IMR-90 (cell line): ENCODE data around the gene PEX5L. TPM values are rescaled to one million over a fixed set of nuclear protein-coding genes. Genes with fewer than 3 reads are reported as not detected.

Source experiments
- ATAC-seq: fragments of 200-7000 bp; cut with Tn5 transposase; 2 replicates; pipeline ENCODE4 v1.9.1; 2020; ENCODE audit warnings: low read depth, mild to moderate bottlenecking, moderate library complexity
- BruUV-seq: library from RNA; stranded (reverse); fragments of 400-500 nt; replicated peaks from 2 replicates; lab custom pipeline; 2021; lab: Mats Ljungman, UMichigan
- CTCF ChIA-PET: fragments of 300-600 bp; formaldehyde crosslinking; extraction: SDS; loops from one replicate; lab custom pipeline; 2021; ENCODE audit warnings: antibody characterized with exemption; lab: Yijun Ruan, JAX
- POLR2A ChIA-PET: fragments of 300-600 bp; sonication (Branson Sonifier 250); formaldehyde crosslinking; loops from one replicate; lab custom pipeline; 2022; ENCODE audit warnings: antibody characterized with exemption; ENCODE audit not compliant: unreplicated experiment; lab: Charles Lee
- DNase-seq: peaks from one replicate; pipeline ENCODE4 v3.0.0; 2013
- H2AFZ ChIP-seq: replicated peaks from 2 replicates; pipeline ENCODE3; 2013; ENCODE audit warnings: low read length, mild to moderate bottlenecking; ENCODE audit not compliant: poor library complexity
- H2AK5ac ChIP-seq: 2 replicates; pipeline ENCODE4 v1.6.1; 2013; ENCODE audit warnings: low read depth, low read length, inconsistent platforms
- H2AK9ac ChIP-seq: replicated peaks from 2 replicates; pipeline ENCODE3; 2013; ENCODE audit warnings: mild to moderate bottlenecking, low read depth, low read length, moderate library complexity; ENCODE audit not compliant: poor library complexity
- H2BK120ac ChIP-seq: 2 replicates; pipeline ENCODE4 v1.6.1; 2013; ENCODE audit warnings: low read depth, low read length, inconsistent platforms
- H2BK15ac ChIP-seq: 3 replicates; pipeline ENCODE4 v1.6.1; 2013; ENCODE audit warnings: low read depth, low read length, inconsistent platforms
- H2BK20ac ChIP-seq: 2 replicates; pipeline ENCODE4 v1.6.1; 2013; ENCODE audit warnings: low read depth, mild to moderate bottlenecking, inconsistent platforms, low read length, moderate library complexity
- H2BK5ac ChIP-seq: 2 replicates; pipeline ENCODE4 v1.6.1; 2013; ENCODE audit warnings: mild to moderate bottlenecking, low read depth, low read length, inconsistent platforms; ENCODE audit not compliant: poor library complexity, severe bottlenecking
- H3K14ac ChIP-seq: replicated peaks from 2 replicates; pipeline ENCODE4 v1.6.1; 2013; ENCODE audit warnings: low read depth, low read length, inconsistent platforms
- H3K18ac ChIP-seq: 2 replicates; pipeline ENCODE4 v1.6.1; 2013; ENCODE audit warnings: low read depth, low read length, control low read depth
- H3K23ac ChIP-seq: 2 replicates; pipeline ENCODE4 v1.6.1; 2013; ENCODE audit warnings: low read depth, low read length, inconsistent platforms
- H3K27ac ChIP-seq: 2 replicates; pipeline ENCODE4 v1.5.1; 2013; ENCODE audit warnings: mild to moderate bottlenecking, control low read depth, low read length; ENCODE audit not compliant: insufficient read depth
- H3K27me3 ChIP-seq: 2 replicates; pipeline ENCODE4 v1.6.1; 2013; ENCODE audit warnings: low read length; ENCODE audit not compliant: control insufficient read depth, insufficient read depth
- H3K36me3 ChIP-seq: 2 replicates; pipeline ENCODE4 v1.6.1; 2013; ENCODE audit warnings: low read length, mixed read lengths; ENCODE audit not compliant: control insufficient read depth, insufficient read depth
- H3K4ac ChIP-seq: 2 replicates; pipeline ENCODE4 v1.6.1; 2013; ENCODE audit warnings: low read depth, low read length, inconsistent platforms
- H3K4me1 ChIP-seq: 2 replicates; pipeline ENCODE4 v1.6.1; 2013; ENCODE audit warnings: low read length, mixed read lengths; ENCODE audit not compliant: control insufficient read depth, insufficient read depth
- H3K4me2 ChIP-seq: 2 replicates; pipeline ENCODE4 v1.6.1; 2013; ENCODE audit warnings: low read depth, mild to moderate bottlenecking, control low read depth, low read length, moderate library complexity
- H3K4me3 ChIP-seq: 2 replicates; pipeline ENCODE4 v1.5.1; 2013; ENCODE audit warnings: low read depth, mild to moderate bottlenecking, control low read depth, low read length, moderate library complexity; ENCODE audit not compliant: insufficient read depth
- H3K56ac ChIP-seq: 2 replicates; pipeline ENCODE4 v1.6.1; 2013; ENCODE audit warnings: low read length, inconsistent platforms; ENCODE audit not compliant: insufficient read depth; ENCODE audit errors: extremely low read depth
- H3K79me1 ChIP-seq, 2 experiments: 2 replicates each; pipeline ENCODE4 v1.6.1; 2013; ENCODE audit warnings: low read length in 2 of 2, inconsistent platforms in 1 of 2, low read depth in 1 of 2
- H3K9ac ChIP-seq: 2 replicates; pipeline ENCODE4 v1.6.1; 2013; ENCODE audit warnings: low read depth, low read length, control low read depth
- H3K9me1 ChIP-seq: 2 replicates; pipeline ENCODE4 v1.6.1; 2013; ENCODE audit warnings: low read length, inconsistent platforms; ENCODE audit not compliant: insufficient read depth
- H3K9me3 ChIP-seq: 2 replicates; pipeline ENCODE4 v1.6.1; 2013; ENCODE audit warnings: low read length; ENCODE audit not compliant: control insufficient read depth, insufficient read depth
- H4K20me1 ChIP-seq: 2 replicates; pipeline ENCODE4 v1.6.1; 2013; ENCODE audit warnings: low read length, inconsistent platforms; ENCODE audit not compliant: insufficient read depth
- H4K5ac ChIP-seq: 2 replicates; pipeline ENCODE4 v1.6.1; 2013; ENCODE audit warnings: mild to moderate bottlenecking, low read depth, low read length, control low read depth
- H4K8ac ChIP-seq, 2 experiments: 2 replicates each; pipeline ENCODE4 v1.6.1; 2013; ENCODE audit warnings: low read depth in 2 of 2, low read length in 2 of 2, control low read depth in 1 of 2, inconsistent platforms in 1 of 2
- H4K91ac ChIP-seq: 2 replicates; pipeline ENCODE4 v1.6.1; 2013; ENCODE audit warnings: low read depth, low read length, inconsistent platforms; ENCODE audit not compliant: insufficient read depth
- BHLHE40 ChIP-seq: fragments of 150-350 bp; IDR thresholded peaks from 2 replicates; pipeline ENCODE4 v1.6.1; 2016; ENCODE audit warnings: mild to moderate bottlenecking, low read depth, low read length
- CEBPB ChIP-seq: IDR thresholded peaks from 2 replicates; pipeline ENCODE4 v1.6.1; 2012; ENCODE audit warnings: low read depth, low read length, improper control_type of control experiment
- CHD1 ChIP-seq: IDR thresholded peaks from 2 replicates; pipeline ENCODE4 v1.6.1; 2012; ENCODE audit warnings: low read depth, low read length, improper control_type of control experiment
- CTCF ChIP-seq: conservative IDR thresholded peaks from 2 replicates; pipeline ENCODE4 v1.5.1; 2012; ENCODE audit warnings: mild to moderate bottlenecking, low read depth, low read length, improper control_type of control experiment
- ELK1 ChIP-seq: fragments of 150-350 bp; IDR thresholded peaks from 2 replicates; pipeline ENCODE4 v1.6.1; 2016; ENCODE audit warnings: low read depth, mild to moderate bottlenecking, low read length, moderate library complexity, borderline replicate concordance
- FOS ChIP-seq: fragments of 150-350 bp; IDR thresholded peaks from 2 replicates; pipeline ENCODE4 v1.6.1; 2016; ENCODE audit warnings: low read depth, low read length
- MAFK ChIP-seq: IDR thresholded peaks from 2 replicates; pipeline ENCODE4 v1.6.1; 2012; ENCODE audit warnings: low read depth, low read length, improper control_type of control experiment
- MAZ ChIP-seq: IDR thresholded peaks from 2 replicates; pipeline ENCODE4 v1.6.1; 2012; ENCODE audit warnings: low read depth, mild to moderate bottlenecking, low read length, improper control_type of control experiment, moderate library complexity, borderline replicate concordance
- MXI1 ChIP-seq: IDR thresholded peaks from 2 replicates; pipeline ENCODE4 v1.6.1; 2012; ENCODE audit warnings: low read depth, mild to moderate bottlenecking, low read length, moderate library complexity, borderline replicate concordance
- NFE2L2 ChIP-seq: fragments of 150-350 bp; IDR thresholded peaks from 2 replicates; pipeline ENCODE4 v1.6.1; 2016; ENCODE audit warnings: low read depth, mild to moderate bottlenecking, low read length
- POLR2A ChIP-seq: IDR thresholded peaks from 2 replicates; pipeline ENCODE4 v1.6.1; 2012; ENCODE audit warnings: mild to moderate bottlenecking, low read depth, low read length
- RAD21 ChIP-seq: IDR thresholded peaks from 2 replicates; pipeline ENCODE4 v1.6.1; 2012; ENCODE audit warnings: low read length, improper control_type of control experiment
- RCOR1 ChIP-seq: IDR thresholded peaks from 2 replicates; pipeline ENCODE4 v1.6.1; 2012; ENCODE audit warnings: mild to moderate bottlenecking, low read length, improper control_type of control experiment; ENCODE audit not compliant: insufficient replicate concordance
- RFX5 ChIP-seq: IDR thresholded peaks from 2 replicates; pipeline ENCODE4 v1.8.0; 2012; ENCODE audit warnings: low read depth, mild to moderate bottlenecking, low read length, moderate library complexity
- SMC3 ChIP-seq: fragments of 150-350 bp; IDR thresholded peaks from 2 replicates; pipeline ENCODE4 v1.6.1; 2016; ENCODE audit warnings: low read depth, mild to moderate bottlenecking, antibody characterized with exemption, low read length, moderate library complexity
- USF2 ChIP-seq: fragments of 150-350 bp; IDR thresholded peaks from 2 replicates; pipeline ENCODE4 v1.6.1; 2017; ENCODE audit warnings: mild to moderate bottlenecking, antibody characterized with exemption, low read length, low read depth
- WGBS, 2 experiments: methylation state at CpG; one replicate each; pipeline versions ENCODE4 v1.1.5 to v1.1.7; 2013; ENCODE audit warnings: missing lambda C conversion rate in 2 of 2; ENCODE audit not compliant: insufficient read length in 1 of 2; ENCODE audit errors: extremely low coverage in 2 of 2; 5-methylcytosine and 5-hydroxymethylcytosine counted together
- dilution Hi-C: fragments of 300-500 bp; cut with HindIII; formaldehyde crosslinking; loops from one replicate; pipeline ENCODE4 v1.14.3; 2018; ENCODE audit warnings: low sequenced_read_pairs; ENCODE audit not compliant: unreplicated experiment
- in situ Hi-C: fragments of 300-500 bp; cut with MboI; formaldehyde crosslinking; loops from 3 replicates; pipeline ENCODE4 v1.14.3; 2019; ENCODE audit warnings: low sequenced_read_pairs, inconsistent platforms, mixed read lengths
- intact Hi-C: fragments of 100-400 bp; cut with micrococcal nuclease; formaldehyde crosslinking; loops from 2 replicates; pipeline ENCODE4 v1.10.0; 2022
- polyA plus RNA-seq, 3 experiments: library from polyadenylated mRNA; depleted of rRNA; stranded (reverse); fragments of >200 nt; gene quantifications; 2 replicates each; pipeline ENCODE4 v1.2.3, GENCODE V29; 2012; ENCODE audit warnings: low replicate concordance in 1 of 3
- total RNA-seq: library from RNA; depleted of rRNA; stranded (reverse); fragments of >200 nt; gene quantifications from 2 replicates; pipeline ENCODE4 v1.2.3, GENCODE V29; 2012

The PEX5L gene
- total and polyA plus RNA-seq, 2 of the 4 experiments (the other 2 are of a cell fraction), result not detected

GRCh38 chr3:179828738-179829137, 208.0 kb downstream of the PEX5L start:
- Histone ChIP-seq H3K9me3 (no peaks in the 10 kb centered on the region), H3K4me2 (no peak overlapping the region), H4K20me1 (no peaks in the 10 kb centered on the region), H2BK5ac (no peak overlapping the region), H4K91ac (no peak overlapping the region), H2AK5ac (no peak overlapping the region), H3K27me3 (no peaks in the 10 kb centered on the region; the same call in none of the 2 replicates), H4K8ac (no peak overlapping the region), H3K14ac (no peak overlapping the region), H2BK120ac (no peak overlapping the region), H3K27ac (no peak overlapping the region), H2BK15ac (no peak overlapping the region), H3K23ac (no peak overlapping the region), H3K18ac (no peak overlapping the region), H3K36me3 (no peaks in the 10 kb centered on the region), H3K9ac (no peak overlapping the region), H3K4me1 (no peaks in the 10 kb centered on the region), H3K4ac (no peak overlapping the region), H3K79me1 (no peaks in the 10 kb centered on the region), H2AFZ (no peak overlapping the region), H2AK9ac (no peak overlapping the region), H3K56ac (no peak overlapping the region), H3K4me3 (no peak overlapping the region), H3K9me1 (no peaks in the 10 kb centered on the region), H2BK20ac (no peak overlapping the region), H4K5ac (no peak overlapping the region)
- dilution Hi-C loops, result no loop called here
- ChIA-PET POLR2A (no interaction called here), CTCF (no interaction called here)
- no peak for ATAC-seq
- DNase-seq, result no peak
- in situ Hi-C loops, result no loop called here
- intact Hi-C loops, result no loop called here
- BruUV-seq, result no TSS peak
- no CpG with 5 or more reads among the region's 2 CpGs for WGBS, 2 experiments
- TF ChIP-seq CHD1, result no peak
- TF ChIP-seq MAFK, result no peak
- no peak for TF ChIP-seq RFX5
- no peak for TF ChIP-seq NFE2L2
- TF ChIP-seq ELK1, result no peak
- no peak for TF ChIP-seq RCOR1
- no peak for TF ChIP-seq CTCF
- no peak for TF ChIP-seq SMC3
- no peak for TF ChIP-seq RAD21
- no peak for TF ChIP-seq POLR2A
- no peak for TF ChIP-seq BHLHE40
- no peak for TF ChIP-seq CEBPB
- TF ChIP-seq FOS, result no peak
- TF ChIP-seq USF2, result no peak
- TF ChIP-seq MAZ, result no peak
- TF ChIP-seq MXI1, result no peak
